GM21390 (cell line): Measurements from ENCODE around the gene FRMD1.

Experiments used
- ATAC-seq: cut with Tn5 transposase; IDR thresholded peaks from one replicate; pipeline ENCODE4 v1.9.1; 2021; ENCODE audit not compliant: unreplicated experiment

FRMD1 gene

GRCh38 chr6:168044521-168045130 is 34.4 kb downstream of the FRMD1 start:
- no peak for ATAC-seq

DNA sequence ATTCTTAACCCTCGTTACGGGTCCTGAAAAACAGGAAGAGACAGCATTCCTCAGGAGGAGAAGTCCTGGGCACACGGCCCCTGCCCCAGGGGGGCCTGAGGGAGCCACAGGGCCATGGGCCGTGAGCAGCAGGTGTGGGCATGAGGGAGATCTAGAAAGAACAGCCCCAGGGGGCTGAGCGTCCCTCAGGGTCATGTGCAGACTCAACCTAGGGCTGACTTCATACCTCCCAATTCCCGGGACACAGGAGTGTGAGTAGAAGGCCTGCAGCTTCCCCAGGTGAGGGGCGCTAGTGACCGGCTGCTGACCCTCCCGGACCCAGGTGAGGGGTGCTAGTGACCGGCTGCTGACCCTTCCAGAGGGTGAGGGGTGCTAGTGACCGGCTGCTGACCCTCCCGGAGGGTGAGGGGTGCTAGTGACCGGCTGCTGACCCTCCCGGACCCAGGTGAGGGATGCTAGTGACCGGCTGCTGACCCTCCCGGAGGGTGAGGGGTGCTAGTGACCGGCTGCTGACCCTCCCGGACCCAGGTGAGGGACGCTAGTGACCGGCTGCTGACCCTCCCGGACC is 35.1 kb downstream of the FRMD1 start:
- ATAC-seq = no peak

DNA sequence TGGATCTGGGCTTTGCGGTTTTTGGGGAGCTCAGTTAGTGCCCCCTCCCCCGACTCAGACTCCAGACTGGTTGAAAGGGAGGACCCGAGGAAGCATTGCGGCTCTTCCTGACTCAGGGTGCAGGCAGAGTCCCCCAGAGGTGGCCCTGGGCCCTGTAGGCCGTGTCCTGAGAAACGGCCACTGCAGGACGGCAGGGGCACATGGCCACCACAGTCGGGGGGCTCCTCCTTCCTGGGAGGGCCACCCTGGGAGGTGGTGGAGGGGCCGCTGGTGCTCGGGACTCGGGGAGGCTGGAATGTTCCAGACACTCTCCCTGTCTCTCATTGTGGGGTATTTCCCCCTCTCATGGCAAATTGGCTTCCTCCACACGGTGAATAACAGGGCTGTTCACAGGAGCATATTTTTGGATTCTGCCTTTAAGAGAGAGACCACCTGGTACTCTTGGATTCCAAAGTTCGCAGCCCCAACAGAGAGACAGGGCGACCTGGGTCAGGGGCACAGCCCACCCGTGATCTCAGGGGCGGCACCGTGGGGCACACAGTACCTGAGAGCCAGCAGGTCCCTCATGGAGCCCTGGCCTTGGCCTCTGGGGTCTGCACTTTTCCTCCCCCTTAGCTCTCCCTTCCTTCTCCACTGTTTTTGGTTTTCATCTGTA is 35.7 kb downstream of the FRMD1 start:
- ATAC-seq = no peak

GRCh38 chr6:168042426-168043192 is 36.4 kb downstream of the FRMD1 start:
- no peak for ATAC-seq

DNA sequence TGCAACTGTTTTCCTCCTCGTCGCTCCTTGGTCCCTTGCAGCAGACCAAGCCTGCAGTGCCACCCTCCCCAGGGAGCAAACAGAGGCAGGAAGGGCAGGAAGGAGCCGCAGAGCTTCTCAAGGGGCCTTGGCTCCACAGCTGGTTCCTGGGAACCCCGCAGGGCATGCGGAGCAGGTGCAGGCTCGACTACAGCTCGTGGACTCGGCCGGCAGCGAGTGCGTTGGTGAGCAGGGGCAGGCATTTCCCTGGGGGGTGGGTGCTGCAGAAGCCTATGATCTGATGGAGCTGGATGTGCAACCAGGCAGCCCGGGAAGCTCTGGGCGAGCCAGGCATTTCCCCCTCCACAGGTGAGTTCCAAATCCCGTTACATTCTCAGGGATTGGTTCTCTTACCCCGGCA is 37.1 kb downstream of the FRMD1 start:
- ATAC-seq = no peak

DNA sequence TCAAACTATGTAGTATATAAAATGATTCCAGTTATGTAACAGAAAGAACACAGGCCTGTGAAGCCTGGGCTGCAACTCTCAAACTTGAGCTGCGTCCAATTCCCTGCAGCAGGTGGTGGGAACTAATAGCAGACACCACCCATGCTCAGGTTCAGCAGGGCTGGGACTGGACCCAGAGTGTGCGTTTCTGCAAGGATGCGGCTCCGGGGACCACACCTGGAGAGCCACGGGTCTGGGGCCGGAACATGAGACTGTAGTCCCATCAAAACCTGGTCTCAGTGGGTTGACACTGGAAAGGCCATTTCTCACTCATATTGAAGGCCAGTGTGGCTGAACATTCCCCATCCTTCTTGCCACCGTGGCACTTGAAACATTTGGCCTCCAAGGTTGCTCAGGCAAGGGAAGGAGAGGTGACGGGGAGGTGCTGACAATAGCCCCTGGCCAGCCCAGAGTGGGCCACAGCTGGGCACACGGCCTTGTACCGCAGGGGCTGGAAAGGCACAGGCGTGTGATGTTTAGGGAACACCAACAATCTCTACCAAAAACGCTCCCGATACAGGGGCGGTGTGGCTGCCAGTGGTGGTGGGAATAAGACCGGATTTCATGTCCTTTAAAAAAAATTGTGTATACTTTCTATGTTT is 38.0 kb downstream of the FRMD1 start:
- no peak for ATAC-seq

GRCh38 chr6:168039849-168040248 is 39.2 kb downstream of the FRMD1 start:
- no peak for ATAC-seq

DNA sequence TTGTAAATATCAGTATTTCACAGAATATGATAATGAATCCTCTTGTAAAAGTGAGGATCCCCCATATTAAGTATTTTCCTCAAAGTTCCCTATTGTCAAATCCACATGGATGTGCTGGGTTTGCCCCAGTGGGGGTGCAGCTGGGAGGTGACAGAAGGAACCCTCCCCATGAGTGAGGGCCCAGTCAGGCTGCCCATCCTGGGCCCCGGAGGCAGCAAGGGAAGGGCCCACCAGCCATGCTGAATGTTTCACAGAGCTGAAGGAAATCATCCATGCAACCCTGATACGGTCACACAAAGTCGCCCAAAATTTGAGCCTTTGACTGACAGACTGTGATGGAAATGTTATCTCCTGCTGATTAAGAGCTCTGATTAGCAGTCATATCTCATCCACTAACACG is 39.7 kb downstream of the FRMD1 start:
- ATAC-seq = no peak

DNA sequence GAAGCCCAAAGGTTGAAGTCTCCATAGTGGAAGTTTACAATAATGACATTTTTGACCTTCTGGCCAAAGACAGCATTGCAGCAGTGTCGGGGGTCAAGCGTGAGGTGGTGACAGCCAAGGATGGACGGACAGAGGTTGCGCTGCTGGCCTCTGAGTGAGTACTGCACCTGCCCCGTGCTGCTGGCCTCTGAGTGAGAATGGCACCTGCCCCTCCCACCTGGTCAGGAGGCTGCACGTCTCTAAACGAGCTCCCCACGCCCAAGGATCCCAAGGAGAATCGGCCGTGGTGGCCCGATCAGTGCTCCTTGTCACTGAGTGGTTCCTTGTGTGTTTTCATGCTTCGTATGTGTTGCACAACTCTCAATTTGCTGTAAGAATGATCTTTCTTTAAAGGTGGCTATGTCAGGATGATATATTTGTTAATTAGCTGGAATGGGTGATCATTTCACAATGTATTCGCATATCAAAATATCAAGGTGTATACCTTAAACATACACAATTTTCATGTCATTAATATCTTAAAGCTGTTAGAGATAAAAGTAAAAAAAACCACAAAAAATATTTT is 40.4 kb downstream of the FRMD1 start:
- ATAC-seq = no peak

- no peak for ATAC-seq
Measured at GRCh38 chr6:168037856-168038255, 41.2 kb downstream of the FRMD1 start.

DNA sequence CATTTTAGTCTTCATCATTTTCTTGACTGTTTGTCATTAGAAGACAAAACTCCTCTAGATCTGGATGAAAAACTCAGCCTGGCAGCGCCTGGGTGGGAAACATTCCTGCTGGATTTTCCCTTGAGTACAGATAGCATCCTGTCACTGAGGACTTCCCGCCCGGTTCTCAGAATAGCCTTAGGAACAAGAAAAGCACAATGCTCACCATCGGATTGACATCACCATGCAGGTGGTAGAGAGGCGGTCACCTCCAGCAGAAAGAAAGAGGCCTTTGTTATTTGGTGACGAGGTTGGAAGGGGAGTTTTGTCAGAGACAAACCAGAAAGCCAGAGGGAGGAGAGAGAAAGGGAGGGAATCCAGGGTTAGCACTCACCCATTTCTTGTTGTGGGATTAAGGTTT is 41.8 kb downstream of the FRMD1 start:
- ATAC-seq = no peak

DNA sequence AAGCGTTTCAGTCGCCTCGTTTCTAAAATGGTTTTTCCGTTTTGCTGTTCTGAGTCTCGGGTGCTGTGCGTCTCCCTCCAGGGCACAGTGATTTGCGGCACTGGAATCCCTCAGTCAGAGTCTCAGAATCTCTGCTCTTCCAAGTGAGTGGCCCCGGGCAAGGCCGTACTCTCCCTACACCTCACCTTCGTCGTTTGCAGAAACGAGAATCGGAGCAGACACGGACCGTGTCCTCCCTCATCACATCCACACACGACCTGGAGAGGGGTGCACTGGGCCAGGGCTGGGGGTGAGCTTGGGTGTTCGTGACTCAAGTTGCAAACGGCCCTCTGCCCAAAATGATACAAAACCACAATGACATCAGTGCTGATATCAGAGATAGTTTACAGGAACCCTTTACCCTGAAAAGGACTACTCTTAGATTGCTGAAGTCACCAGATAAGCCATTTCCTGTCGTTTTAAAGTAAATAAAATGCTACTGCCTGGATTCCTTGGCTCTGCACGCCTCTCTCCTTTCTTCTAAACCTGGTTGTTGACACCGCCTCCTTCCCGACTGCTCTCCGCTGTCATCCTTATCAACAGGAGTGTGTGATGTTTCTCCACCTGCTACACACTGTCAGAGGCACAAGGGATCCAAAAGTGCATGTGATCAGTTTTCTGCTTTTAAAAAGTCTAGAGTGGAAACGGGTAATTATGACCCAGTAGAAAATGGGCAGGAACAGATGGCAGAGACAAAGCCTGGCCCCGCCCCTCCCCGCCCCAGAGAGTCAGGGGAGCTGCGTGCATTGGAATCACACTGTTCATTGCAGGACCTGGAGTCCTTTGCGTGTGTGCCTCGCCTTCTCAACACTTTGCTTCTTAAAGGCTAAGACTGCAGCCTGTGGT is 43.1 kb downstream of the FRMD1 start:
- no peak for ATAC-seq

DNA sequence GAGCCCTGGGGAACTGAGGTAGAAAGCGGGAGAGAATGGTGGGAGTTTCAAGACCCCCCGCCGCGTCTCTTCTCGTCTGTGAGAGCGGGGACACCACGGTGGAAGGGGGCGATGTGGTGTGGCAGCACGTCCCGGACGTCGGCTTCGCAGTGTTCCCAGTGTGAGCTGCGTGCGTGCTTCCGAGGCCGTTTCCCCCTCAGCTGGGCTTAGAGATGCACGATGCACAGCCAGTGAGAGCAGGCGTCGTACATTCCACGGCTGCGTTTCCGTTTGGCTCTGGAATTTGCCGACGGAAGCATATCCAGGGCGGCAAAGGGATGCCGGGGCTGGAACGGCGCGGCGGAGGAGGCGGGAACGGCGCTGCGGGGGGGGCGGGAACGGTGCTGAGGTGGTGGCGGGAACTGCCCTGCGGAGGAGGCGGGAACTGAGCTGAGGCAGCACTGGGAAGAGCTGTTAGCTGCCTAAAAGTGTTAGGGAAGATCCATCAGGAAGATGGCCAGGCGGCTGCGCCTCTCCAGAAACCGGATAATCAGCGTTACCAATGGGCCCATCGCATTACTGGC is 43.8 kb downstream of the FRMD1 start:
- ATAC-seq = no peak

- no peak for ATAC-seq
Measured at GRCh38 chr6:168034537-168034936, 44.5 kb downstream of the FRMD1 start.

DNA sequence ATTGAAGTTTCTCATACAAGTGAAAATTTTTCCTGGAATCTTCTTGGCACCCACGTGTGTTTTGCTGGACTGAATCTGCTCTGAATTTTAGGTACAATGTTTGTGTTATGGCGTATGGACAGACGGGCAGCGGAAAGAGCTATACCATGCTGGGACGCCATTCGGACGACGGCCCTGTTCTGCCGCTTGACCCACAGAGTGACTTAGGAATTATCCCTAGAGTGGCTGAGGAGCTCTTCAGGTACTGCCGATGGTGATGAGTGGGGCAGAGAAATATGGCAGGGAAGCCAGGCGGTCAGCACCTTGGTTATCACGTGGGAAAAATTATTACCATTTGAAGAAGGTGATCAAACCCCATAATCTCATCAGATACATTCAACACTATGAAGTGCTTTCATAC is 45.2 kb downstream of the FRMD1 start:
- no peak for ATAC-seq

DNA sequence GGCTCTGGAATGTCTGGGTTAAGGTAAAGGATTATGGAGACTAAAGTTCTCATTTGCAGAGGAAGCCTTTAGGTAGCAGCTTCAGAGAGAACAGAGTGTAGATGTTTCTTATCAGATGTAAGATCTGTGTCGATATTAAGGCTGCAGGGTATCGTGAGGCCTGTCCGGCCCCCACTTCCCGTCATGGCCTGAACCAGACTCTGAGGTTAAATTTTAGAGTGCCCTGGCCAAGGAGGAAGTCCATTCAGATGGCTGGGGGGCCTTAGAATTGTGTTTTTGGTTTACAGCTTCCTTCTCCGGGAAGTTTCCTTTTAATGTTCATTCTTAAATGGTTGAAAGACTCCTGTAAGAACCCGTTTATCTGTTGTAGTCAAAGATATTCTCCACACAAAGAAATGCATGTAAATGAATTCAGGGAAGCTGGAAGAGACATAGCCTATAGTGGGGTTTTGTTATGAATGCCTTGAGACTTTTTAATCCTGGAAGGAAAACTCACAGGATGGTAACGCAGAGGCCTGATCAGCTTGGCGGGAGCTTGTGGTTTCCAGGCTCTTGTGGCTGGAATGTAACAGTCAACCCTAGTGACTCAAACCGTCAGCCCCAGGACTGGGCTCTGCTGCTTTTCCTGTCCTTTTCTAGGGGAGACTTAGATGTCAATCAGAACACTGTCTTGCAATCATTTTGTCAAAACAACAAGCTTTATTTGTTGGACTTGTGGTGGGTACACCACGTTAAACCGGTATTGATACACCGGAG is 46.8 kb downstream of the FRMD1 start:
- ATAC-seq = no peak

DNA sequence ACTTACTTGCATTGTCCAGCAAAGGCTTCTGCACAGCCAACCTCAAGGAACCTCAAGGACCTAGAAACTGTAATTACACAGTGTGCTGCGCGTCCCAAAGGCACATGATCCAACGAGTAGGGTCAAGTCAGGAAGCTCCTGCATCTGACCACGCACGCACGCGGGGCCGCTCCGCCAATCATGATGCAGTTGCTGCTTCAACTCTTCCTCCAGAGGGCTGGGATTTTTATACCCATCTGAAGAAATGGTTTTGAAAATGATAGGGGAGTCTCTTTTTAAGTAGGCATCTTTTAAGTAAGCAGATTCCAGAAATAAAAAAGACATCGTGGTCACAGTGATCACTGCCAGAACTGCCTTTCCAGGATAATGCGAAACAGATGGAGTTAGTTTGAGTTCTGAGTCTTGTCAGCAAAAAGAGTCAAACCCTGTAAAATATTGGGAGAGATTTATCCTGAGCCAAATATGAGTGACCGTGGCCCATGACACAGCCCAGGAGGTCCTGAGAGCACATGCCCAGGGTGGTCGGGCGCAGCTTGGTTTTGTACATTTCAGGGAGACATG is 47.5 kb downstream of the FRMD1 start:
- no peak for ATAC-seq

GRCh38 chr6:168030908-168031307 is 48.1 kb downstream of the FRMD1 start:
- ATAC-seq = no peak

- no peak for ATAC-seq
Measured at GRCh38 chr6:168030218-168030746, 48.7 kb downstream of the FRMD1 start.
